Endodermal cell (in vitro differentiated cells): ENCODE results near the gene CCDC102A. TPM values are rescaled to one million over a fixed set of nuclear protein-coding genes. Genes with fewer than 3 reads are reported as not detected.

Source experiments
- DNase-seq: peaks from one replicate; pipeline ENCODE4 v3.0.0-alpha.2; 2017
- H3K27ac ChIP-seq: 2 replicates; pipeline ENCODE4 v1.5.1; 2013; ENCODE audit warnings: mild to moderate bottlenecking, low read depth, low read length, moderate library complexity
- H3K27me3 ChIP-seq: 2 replicates; pipeline ENCODE4 v1.6.1; 2013; ENCODE audit warnings: mild to moderate bottlenecking, low read length, moderate library complexity; ENCODE audit not compliant: insufficient read depth, control insufficient read depth, poor library complexity, severe bottlenecking
- H3K36me3 ChIP-seq: 2 replicates; pipeline ENCODE4 v1.7.0; 2013; ENCODE audit warnings: mild to moderate bottlenecking, low read length, moderate library complexity; ENCODE audit not compliant: control insufficient read depth, insufficient read depth
- H3K4me1 ChIP-seq: one replicate; pipeline ENCODE4 v1.7.0; 2013; ENCODE audit warnings: low read length; ENCODE audit not compliant: control insufficient read depth, insufficient read depth
- H3K4me3 ChIP-seq: 2 replicates; pipeline ENCODE4 v1.5.1; 2013; ENCODE audit warnings: mild to moderate bottlenecking, low read length, moderate library complexity
- H3K9ac ChIP-seq: 2 replicates; pipeline ENCODE4 v1.6.1; 2013; ENCODE audit warnings: mild to moderate bottlenecking, low read length, moderate library complexity; ENCODE audit not compliant: poor library complexity, severe bottlenecking; ENCODE audit errors: extremely low read depth
- H3K9me3 ChIP-seq: 2 replicates; pipeline ENCODE4 v1.6.1; 2013; ENCODE audit warnings: mild to moderate bottlenecking, low read length, moderate library complexity; ENCODE audit not compliant: control insufficient read depth
- H3K27ac Mint-ChIP-seq: 2 replicates; pipeline ENCODE4 v1.8.0; 2020; ENCODE audit warnings: mixed read lengths
- H3K27me3 Mint-ChIP-seq: 2 replicates; pipeline ENCODE4 v1.8.0; 2021; ENCODE audit warnings: mild to moderate bottlenecking, mixed read lengths; ENCODE audit not compliant: insufficient read depth
- H3K36me3 Mint-ChIP-seq: 2 replicates; pipeline ENCODE4 v1.8.0; 2020; ENCODE audit warnings: low read depth, mixed read lengths
- H3K4me1 Mint-ChIP-seq: 2 replicates; pipeline ENCODE4 v1.8.0; 2020; ENCODE audit warnings: mixed read lengths
- H3K4me3 Mint-ChIP-seq: 2 replicates; pipeline ENCODE4 v1.8.0; 2020; ENCODE audit warnings: mild to moderate bottlenecking, moderate library complexity, mixed read lengths
- H3K9me3 Mint-ChIP-seq: 2 replicates; pipeline ENCODE4 v1.8.0; 2020; ENCODE audit warnings: mild to moderate bottlenecking, mixed read lengths
- CTCF ChIP-seq: fragments of 200-600 bp; sonication (generic); conservative IDR thresholded peaks from 2 replicates; pipeline ENCODE4 v1.5.0; 2021; ENCODE audit warnings: antibody characterized with exemption, mild to moderate bottlenecking
- WGBS, 2 experiments: methylation state at CpG; one replicate each; pipeline versions ENCODE4 v1.1.5 to v1.1.7; 2013; ENCODE audit warnings: missing lambda C conversion rate in 2 of 2, mixed read lengths in 1 of 2; ENCODE audit not compliant: insufficient coverage in 1 of 2, insufficient read length in 1 of 2; 5-methylcytosine and 5-hydroxymethylcytosine counted together
- total RNA-seq, 2 donors: library from RNA; stranded (reverse); fragmentation: NEBNext Ultra II Directional in 1 of 2; extraction: Animal tissue kit (Norgen Biotek cat#: 25700) in 1 of 2; gene quantifications; 2 replicates in 1 of 2; 3 replicates in 1 of 2; pipeline ENCODE4 v1.2.1, GENCODE V29; 2021

CCDC102A gene
- total RNA-seq, 2 donors from 2014 or later = 6.7 to 9.8 TPM

DNA sequence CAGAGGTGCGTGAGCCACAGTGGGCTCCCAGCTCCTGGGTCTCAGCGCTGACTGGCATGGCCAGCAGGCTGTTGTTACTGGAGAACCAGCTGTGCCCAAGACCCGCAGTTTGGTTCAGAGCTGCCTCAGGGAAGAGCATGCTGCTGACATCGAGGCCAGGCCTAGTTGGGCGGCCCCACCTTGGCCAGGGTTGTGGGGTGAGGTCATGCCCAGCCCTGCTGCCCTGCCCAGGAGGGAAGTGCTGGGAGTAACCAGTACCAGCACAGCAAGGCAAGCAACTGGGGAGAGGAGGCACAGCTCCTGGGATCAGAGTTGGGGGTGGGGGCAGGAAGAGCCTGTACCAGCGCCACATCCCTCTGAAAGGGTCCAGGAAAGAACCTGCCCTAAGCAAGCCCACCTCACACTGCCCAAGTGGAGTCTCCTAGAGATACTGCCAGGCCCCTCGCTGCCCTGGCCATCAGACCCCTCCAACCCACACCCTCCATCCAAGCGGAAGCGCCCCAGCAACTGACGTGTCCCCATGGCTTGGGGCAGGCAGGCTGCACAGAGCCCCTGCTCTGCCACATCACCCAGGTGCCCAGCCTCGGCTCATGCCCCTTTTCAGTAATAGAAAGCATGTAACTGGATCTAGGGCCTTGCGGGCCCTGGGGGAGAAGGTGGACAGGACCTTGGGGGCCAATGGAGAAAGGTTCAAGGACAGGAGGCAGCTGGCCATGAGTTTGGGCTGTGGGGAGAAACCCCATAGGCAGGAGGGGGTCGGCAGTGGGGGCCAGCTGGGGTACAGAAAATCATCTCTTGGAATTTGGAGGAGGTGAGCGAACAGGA is 51.1 kb downstream of the CCDC102A start:
- TF ChIP-seq CTCF = no peak
- peaks cover 19% of the 10 kb centered on the region for H3K27me3 Mint-ChIP-seq
- H3K4me3 ChIP-seq = peak overlapping the region; percentile 82
- DNase-seq = peak; percentile 49
- no peak overlapping the region for H3K9ac ChIP-seq
- peaks cover 7% of the 10 kb centered on the region for H3K9me3 Mint-ChIP-seq
- no peaks in the 10 kb centered on the region for H3K4me1 ChIP-seq
- 74 to 84% methylated on average over 7 to 14 of the region's 14 CpGs for WGBS, 2 experiments
- no peaks in the 10 kb centered on the region for H3K36me3 ChIP-seq
- H3K27me3 ChIP-seq = peaks cover 5% of the 10 kb centered on the region
- H3K36me3 Mint-ChIP-seq = no peaks in the 10 kb centered on the region
- H3K9me3 ChIP-seq = peaks cover 6% of the 10 kb centered on the region
- no peak overlapping the region for H3K27ac ChIP-seq
- H3K4me1 Mint-ChIP-seq = peaks cover 15% of the 10 kb centered on the region
- peak overlapping the region; percentile 80 for H3K4me3 Mint-ChIP-seq
- H3K27ac Mint-ChIP-seq = no peak overlapping the region

DNA sequence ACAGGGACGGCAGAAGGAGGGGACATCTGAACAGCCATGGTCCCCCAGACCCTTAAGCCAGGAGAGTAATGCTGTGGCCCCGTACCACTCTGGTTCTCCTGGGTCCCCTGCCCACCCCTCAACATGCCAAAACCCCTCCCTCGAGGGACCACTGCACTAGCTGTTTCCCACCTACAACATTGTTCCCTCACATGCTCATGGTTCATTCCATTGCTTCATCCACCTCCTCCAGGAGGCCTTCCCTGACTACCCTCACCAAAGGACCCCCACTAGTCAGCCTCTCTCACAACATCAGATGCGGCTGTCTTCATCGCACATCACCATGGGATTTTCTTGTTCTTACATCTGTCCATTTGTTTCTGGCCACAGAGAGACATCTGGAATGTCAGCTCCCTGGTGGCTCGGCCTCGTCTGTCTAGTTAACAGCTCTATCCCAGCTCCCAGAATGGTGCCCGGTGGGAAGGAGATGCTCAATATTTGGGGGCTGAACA is 51.8 kb downstream of the CCDC102A start:
- Histone ChIP-seq H3K27me3 (peaks cover 5% of the 10 kb centered on the region), H3K4me3 (no peak overlapping the region), H3K9ac (no peak overlapping the region), H3K36me3 (no peaks in the 10 kb centered on the region), H3K4me1 (no peaks in the 10 kb centered on the region), H3K27ac (no peak overlapping the region), H3K9me3 (peaks cover 4% of the 10 kb centered on the region)
- Mint-ChIP-seq H3K4me1 (peaks cover 22% of the 10 kb centered on the region), H3K27me3 (peaks cover 18% of the 10 kb centered on the region), H3K4me3 (peak overlapping the region; percentile 80), H3K36me3 (no peaks in the 10 kb centered on the region), H3K27ac (no peak overlapping the region), H3K9me3 (peaks cover 5% of the 10 kb centered on the region)
- TF ChIP-seq CTCF = no peak
- no peak for DNase-seq
- WGBS, 2 experiments = 89 to 90% methylated on average over 7 to 8 of the region's 8 CpGs

GRCh38 chr16:57483725-57484514 is 52.5 kb downstream of the CCDC102A start:
- Histone ChIP-seq H3K4me1 (no peaks in the 10 kb centered on the region), H3K27me3 (peaks cover 5% of the 10 kb centered on the region), H3K27ac (no peak overlapping the region), H3K9me3 (no peaks in the 10 kb centered on the region), H3K4me3 (no peak overlapping the region), H3K9ac (no peak overlapping the region), H3K36me3 (no peaks in the 10 kb centered on the region)
- peaks cover 25% of the 10 kb centered on the region for H3K4me1 Mint-ChIP-seq
- peaks cover 21% of the 10 kb centered on the region for H3K27me3 Mint-ChIP-seq
- peak; percentile 34 for DNase-seq
- H3K27ac Mint-ChIP-seq = no peak overlapping the region
- WGBS, 2 experiments = 89 to 96% methylated on average over 6 to 19 of the region's 19 CpGs
- no peak for TF ChIP-seq CTCF
- no peak overlapping the region for H3K4me3 Mint-ChIP-seq
- H3K9me3 Mint-ChIP-seq = no peaks in the 10 kb centered on the region
- no peaks in the 10 kb centered on the region for H3K36me3 Mint-ChIP-seq
